NT2/D1 (cell line): ENCODE data around the gene COL23A1.

Experiments
- YY1 ChIP-seq: IDR thresholded peaks from 2 replicates; pipeline ENCODE4 v1.6.1; 2011; ENCODE audit not compliant: insufficient read length, insufficient read depth
- ZNF274 ChIP-seq: IDR thresholded peaks from 2 replicates; pipeline ENCODE4 v1.6.1; 2011; ENCODE audit warnings: mild to moderate bottlenecking, low read depth, low read length

DNA sequence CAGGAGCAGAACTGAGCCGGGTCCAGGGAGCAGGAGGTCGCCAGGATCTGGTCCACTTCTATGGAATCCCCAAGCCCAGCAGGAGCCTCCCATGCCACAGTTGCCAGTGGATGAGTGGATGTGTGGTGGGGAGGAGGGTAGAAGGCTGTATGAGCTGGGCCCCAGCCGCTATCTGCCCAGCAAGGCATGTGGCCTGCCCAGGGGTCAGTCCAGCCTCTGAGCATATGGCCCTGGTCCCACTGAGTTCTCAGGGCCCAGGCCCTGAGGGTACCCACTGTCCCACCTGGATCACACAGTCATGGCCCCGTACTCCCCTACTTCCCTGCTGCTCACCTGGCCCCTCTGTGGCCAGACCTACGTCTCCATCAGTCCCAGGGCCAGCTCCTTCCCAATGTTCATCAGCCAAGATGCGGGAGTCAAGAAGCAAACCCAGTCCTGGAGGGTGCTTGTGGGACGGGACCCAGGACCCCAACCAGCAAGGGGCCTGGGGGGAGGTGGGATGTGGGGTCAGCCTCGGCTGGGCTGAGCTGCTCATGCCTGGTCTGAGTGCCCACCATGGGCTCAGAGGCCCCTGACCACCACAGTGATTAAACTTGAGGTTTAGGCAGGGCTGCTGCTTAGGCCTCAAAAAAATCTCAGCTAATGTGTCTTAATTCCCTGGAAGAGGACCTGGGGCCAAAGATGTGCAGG lies 152.7 kb downstream of the COL23A1 start:
- TF ChIP-seq YY1 (no peak), ZNF274 (no peak)
